H1 (cell line): Measurements from ENCODE around the gene PMFBP1. TPM values are rescaled to one million over a fixed set of nuclear protein-coding genes. Genes with fewer than 3 reads are reported as not detected.

ENCODE experiments used
- BACH1 ChIP-seq: IDR thresholded peaks from 2 replicates; pipeline ENCODE4 v1.6.1; 2012; ENCODE audit warnings: low read length, improper control_type of control experiment
- CEBPB ChIP-seq: IDR thresholded peaks from 2 replicates; pipeline ENCODE4 v1.6.1; 2012; ENCODE audit warnings: low read depth, low read length
- CHD7 ChIP-seq: fragments of 300-600 bp; sonication (generic); IDR thresholded peaks from 2 replicates; pipeline ENCODE4 v1.7.1; 2012; ENCODE audit warnings: low read length, moderate library complexity, mild to moderate bottlenecking, inconsistent platforms; ENCODE audit not compliant: insufficient replicate concordance
- GABPA ChIP-seq: IDR thresholded peaks from 2 replicates; pipeline ENCODE4 v1.6.1; 2011; ENCODE audit warnings: mild to moderate bottlenecking, low read length, moderate library complexity, borderline replicate concordance; ENCODE audit not compliant: insufficient read depth
- JUN ChIP-seq: IDR thresholded peaks from 2 replicates; pipeline ENCODE4 v1.6.1; 2011; ENCODE audit warnings: low read depth, mild to moderate bottlenecking, improper control_type of control experiment, low read length
- JUND ChIP-seq: IDR thresholded peaks from 2 replicates; pipeline ENCODE4 v1.6.1; 2011; ENCODE audit warnings: mild to moderate bottlenecking, improper control_type of control experiment, low read length
- MAFK ChIP-seq: IDR thresholded peaks from 2 replicates; pipeline ENCODE4 v1.6.1; 2012; ENCODE audit warnings: low read depth, mild to moderate bottlenecking, improper control_type of control experiment, low read length
- RBBP5 ChIP-seq: IDR thresholded peaks from 2 replicates; pipeline ENCODE4 v1.7.1; 2012; ENCODE audit warnings: low read depth, mild to moderate bottlenecking, inconsistent platforms, low read length, moderate library complexity, borderline replicate concordance
- TAF1 ChIP-seq: IDR thresholded peaks from 2 replicates; pipeline ENCODE4 v1.6.1; 2011; ENCODE audit warnings: mild to moderate bottlenecking, low read depth, low read length
- TAF7 ChIP-seq: optimal IDR thresholded peaks from 2 replicates; pipeline ENCODE3; 2011; ENCODE audit warnings: low read depth, mild to moderate bottlenecking, inconsistent platforms, low read length, moderate library complexity, borderline replicate concordance
- YY1 ChIP-seq: IDR thresholded peaks from 2 replicates; pipeline ENCODE4 v1.6.1; 2011; ENCODE audit warnings: low read depth, mild to moderate bottlenecking, low read length
- polyA plus RNA-seq, 7 experiments: library from polyadenylated mRNA; depleted of rRNA in 3 of 7; stranded (reverse) in 5 of 7; unstranded in 2 of 7; fragments of >200 nt in 5 of 7; fragments of 200-250 nt in 2 of 7; gene quantifications; 1 replicate in 5 of 7; 2 replicates in 1 of 7; 4 replicates in 1 of 7; pipeline versions ENCODE4 v1.2.1 to v1.2.3, GENCODE V29; 2011 to 2013; ENCODE audit warnings: missing spikeins in 2 of 7, mixed read lengths in 2 of 7
- total RNA-seq: library from RNA; stranded (reverse); fragmentation: NEBNext Ultra II Directional; extraction: Animal tissue kit (Norgen Biotek cat#: 25700); gene quantifications from 2 replicates; pipeline ENCODE4 v1.2.1, GENCODE V29; 2021

Gene PMFBP1
- total and polyA plus RNA-seq, 2 of the 8 experiments (the other 6 are each of a cell fraction or from before 2014, with no cell fraction given), result 0.32 to 1.6 TPM

GRCh38 chr16:72093448-72094265 is 78.3 kb downstream of the PMFBP1 start, which contains the start of the genes DHX38 and TXNL4B (continued):
- no peak for TF ChIP-seq CHD7
- TF ChIP-seq YY1, result peak; percentile 97
- TF ChIP-seq JUND, result no peak
- peak; percentile 91 for TF ChIP-seq GABPA
- TF ChIP-seq JUN, result no peak
- TF ChIP-seq TAF7, result peak; percentile 77
- peak; percentile 93 for TF ChIP-seq TAF1
- TF ChIP-seq BACH1, result no peak
- no peak for TF ChIP-seq CEBPB
- TF ChIP-seq RBBP5, result peak; percentile 39; the same call in 1 of the 2 replicates
- no peak for TF ChIP-seq MAFK
